SU-DHL-6 (cell line): Measurements from ENCODE around the gene WNT5A.

Experiments
- CTCF ChIP-seq: fragments of 200-600 bp; sonication (generic); IDR thresholded peaks from one replicate; pipeline ENCODE4 v1.5.1; 2017; ENCODE audit warnings: antibody characterized with exemption, mild to moderate bottlenecking, low read length, moderate library complexity; ENCODE audit not compliant: insufficient read depth, poor library complexity, severe bottlenecking
- EZH2phosphoT487 ChIP-seq: fragments of 200-600 bp; sonication (generic), shearing (Covaris generic); conservative IDR thresholded peaks from 2 replicates; pipeline ENCODE4 v1.6.1; 2018; ENCODE audit warnings: mild to moderate bottlenecking, antibody characterized with exemption, low read length, moderate library complexity, mixed read lengths

GRCh38 chr3:55494976-55495375 is 7.9 kb upstream of the WNT5A start:
- TF ChIP-seq CTCF (no peak), EZH2phosphoT487 (no peak)
